ENCODE results near the gene NBPF12.
"Not testable (repeated sequence)": the region's sequence is repeated elsewhere in the genome, so short reads cannot be mapped to it uniquely, and the experiment has no call there.

The NBPF12 gene

GRCh38 chr1:146938242-146938902, at the start of gene NBPF12:
Gene NBPF12, plus strand, starts transcription at chr1:146938324. Its CDS starts 21,820 bp downstream, at chr1:146960144.
- DNase-seq (ENCODE audit: low read depth in 2 of 2), result peak; percentile 54 to 63

GRCh38 chr1:146891355-146891754, 46.8 kb upstream of the NBPF12 start:
- DNase-seq (ENCODE audit: low read depth in 2 of 2), result not testable (repeated sequence)

- not testable (repeated sequence) for DNase-seq (ENCODE audit: low read depth in 2 of 2)
Observed at GRCh38 chr1:146892331-146892730, 45.8 kb upstream of the NBPF12 start.

- DNase-seq (ENCODE audit: low read depth in 2 of 2), result not testable (repeated sequence)
Observed at GRCh38 chr1:146907565-146908261, 30.4 kb upstream of the NBPF12 start.

GRCh38 chr1:146912975-146913374, 25.1 kb upstream of the NBPF12 start:
- DNase-seq (ENCODE audit: low read depth in 2 of 2), result not testable (repeated sequence)

GRCh38 chr1:146920811-146921210, 17.3 kb upstream of the NBPF12 start:
- not testable (repeated sequence) for DNase-seq (ENCODE audit: low read depth in 2 of 2)

- not testable (repeated sequence) for DNase-seq (ENCODE audit: low read depth in 2 of 2)
Observed at GRCh38 chr1:146922614-146923013, 15.5 kb upstream of the NBPF12 start.

GRCh38 chr1:146924106-146924505, 14.0 kb upstream of the NBPF12 start:
- DNase-seq (ENCODE audit: low read depth in 2 of 2), result not testable (repeated sequence)

GRCh38 chr1:146926413-146926812, 11.7 kb upstream of the NBPF12 start:
- not testable (repeated sequence) for DNase-seq (ENCODE audit: low read depth in 2 of 2)

- not testable (repeated sequence) for DNase-seq (ENCODE audit: low read depth in 2 of 2)
Observed at GRCh38 chr1:146930225-146930624, 7.9 kb upstream of the NBPF12 start.

- not testable (repeated sequence) for DNase-seq (ENCODE audit: low read depth in 2 of 2)
Observed at GRCh38 chr1:146934390-146935223, 3.5 kb upstream of the NBPF12 start.

- not testable (repeated sequence) for DNase-seq (ENCODE audit: low read depth in 2 of 2)
Observed at GRCh38 chr1:146937462-146937861, 662 bp upstream of the NBPF12 start.

GRCh38 chr1:146938927-146939786, 1.0 kb downstream of the NBPF12 start:
- DNase-seq (ENCODE audit: low read depth in 2 of 2), result not testable (repeated sequence)

- DNase-seq (ENCODE audit: low read depth in 2 of 2), result not testable (repeated sequence)
Observed at GRCh38 chr1:146940293-146940692, 2.2 kb downstream of the NBPF12 start.

- not testable (repeated sequence) for DNase-seq (ENCODE audit: low read depth in 2 of 2)
Observed at GRCh38 chr1:146943342-146943886, 5.3 kb downstream of the NBPF12 start.

- DNase-seq (ENCODE audit: low read depth in 2 of 2), result not testable (repeated sequence)
Observed at GRCh38 chr1:146948127-146948526, 10.0 kb downstream of the NBPF12 start.

- not testable (repeated sequence) for DNase-seq (ENCODE audit: low read depth in 2 of 2)
Observed at GRCh38 chr1:146964340-146964739, 26.2 kb downstream of the NBPF12 start.

- DNase-seq (ENCODE audit: low read depth in 2 of 2), result not testable (repeated sequence)
Observed at GRCh38 chr1:146966351-146966750, 28.2 kb downstream of the NBPF12 start.

GRCh38 chr1:146970656-146971055, 32.5 kb downstream of the NBPF12 start:
- not testable (repeated sequence) for DNase-seq (ENCODE audit: low read depth in 2 of 2)

GRCh38 chr1:146972681-146973080, 34.6 kb downstream of the NBPF12 start:
- DNase-seq (ENCODE audit: low read depth in 2 of 2), result not testable (repeated sequence)

- DNase-seq (ENCODE audit: low read depth in 2 of 2), result not testable (repeated sequence)
Observed at GRCh38 chr1:146985855-146986254, 47.7 kb downstream of the NBPF12 start.

All from stimulated activated CD4-positive, alpha-beta T cell treated with anti-CD3 and anti-CD28 coated beads, Interleukin-15, amount 100 ng/mL, for 48 hours (primary cell).